Hair follicle dermal papilla cell (primary cell): Measurements from ENCODE around the gene RGS2. TPM values are rescaled to one million over a fixed set of nuclear protein-coding genes. Genes with fewer than 3 reads are reported as not detected.

ENCODE experiments used
- total RNA-seq: library from RNA; depleted of rRNA; stranded (reverse); fragments of >200 nt; gene quantifications from 2 replicates; pipeline ENCODE4 v1.2.3, GENCODE V29; 2012

Gene RGS2
- 1.8 and 4.5 TPM in 2 replicates for total RNA-seq

GRCh38 chr1:192808518-192809306 lies at the start of gene RGS2:
RGS2 (plus strand) TSS chr1:192809039; CDS start chr1:192809072, 33 bp downstream.

Other genes starting within 250 kb of the RGS2 start
- not detected in 2 replicates for gene RGS1, start 233.3 kb upstream of the RGS2 start, total RNA-seq
- not detected in 2 replicates for gene RGS13, start 172.9 kb upstream of the RGS2 start, total RNA-seq